Measurements from ENCODE around the gene ZBTB43. TPM values are rescaled to one million over a fixed set of nuclear protein-coding genes. Genes with fewer than 3 reads are reported as not detected.

ZBTB43 gene
- total RNA-seq, 1 donor from 2014 or later = 21.9 TPM

- FAIRE-seq = no peak
These were observed 71.7 kb downstream of the ZBTB43 start for GRCh38 chr9:126876531-126876930.

GRCh38 chr9:126877418-126877817, 72.6 kb downstream of the ZBTB43 start:
- no peaks in the 10 kb centered on the region for H3K27me3 ChIP-seq (ENCODE audit: control insufficient read depth, insufficient read depth, low read length)
- H3K36me3 ChIP-seq (ENCODE audit: control insufficient read depth, insufficient read depth, low read length) = peaks cover 14% of the 10 kb centered on the region
- DNase-seq (ENCODE audit: low read depth) = no peak
- no peak for TF ChIP-seq CTCF (IDR thresholded peaks at IDR 0.05; ENCODE audit: insufficient read depth, low read length, severe bottlenecking)
- no peak for FAIRE-seq
- H3K4me3 ChIP-seq (ENCODE audit: low read depth, low read length) = no peak overlapping the region

More at GRCh38 chr9:126876531-126876930, 71.7 kb downstream of the ZBTB43 start:
- TF ChIP-seq CTCF (IDR thresholded peaks at IDR 0.05; ENCODE audit: insufficient read depth, low read length, severe bottlenecking) = no peak
- peaks cover 14% of the 10 kb centered on the region for H3K36me3 ChIP-seq (ENCODE audit: control insufficient read depth, insufficient read depth, low read length)
- DNase-seq (ENCODE audit: low read depth) = no peak
- no peak overlapping the region for H3K4me3 ChIP-seq (ENCODE audit: low read depth, low read length)
- no peaks in the 10 kb centered on the region for H3K27me3 ChIP-seq (ENCODE audit: control insufficient read depth, insufficient read depth, low read length)

GRCh38 chr9:126879288-126879687, 74.4 kb downstream of the ZBTB43 start:
- FAIRE-seq = no peak

GRCh38 chr9:126880226-126880946, 75.5 kb downstream of the ZBTB43 start:
- H3K36me3 ChIP-seq (ENCODE audit: control insufficient read depth, insufficient read depth, low read length) = peaks cover 14% of the 10 kb centered on the region
- FAIRE-seq (peak; percentile 28), DNase-seq (ENCODE audit: low read depth) (no peak)
- no peak overlapping the region for H3K4me3 ChIP-seq (ENCODE audit: low read depth, low read length)
- H3K27me3 ChIP-seq (ENCODE audit: control insufficient read depth, insufficient read depth, low read length) = no peaks in the 10 kb centered on the region
- TF ChIP-seq CTCF (IDR thresholded peaks at IDR 0.05; ENCODE audit: insufficient read depth, low read length, severe bottlenecking) = no peak

More at GRCh38 chr9:126879288-126879687, 74.4 kb downstream of the ZBTB43 start:
- Histone ChIP-seq H3K36me3 (ENCODE audit: control insufficient read depth, insufficient read depth, low read length) (peaks cover 14% of the 10 kb centered on the region), H3K27me3 (ENCODE audit: control insufficient read depth, insufficient read depth, low read length) (no peaks in the 10 kb centered on the region), H3K4me3 (ENCODE audit: low read depth, low read length) (no peak overlapping the region)
- no peak for TF ChIP-seq CTCF (IDR thresholded peaks at IDR 0.05; ENCODE audit: insufficient read depth, low read length, severe bottlenecking)
- DNase-seq (ENCODE audit: low read depth) = no peak

GRCh38 chr9:126880947-126881332, 76.1 kb downstream of the ZBTB43 start:
- H3K27me3 ChIP-seq (ENCODE audit: control insufficient read depth, insufficient read depth, low read length) = no peaks in the 10 kb centered on the region
- H3K36me3 ChIP-seq (ENCODE audit: control insufficient read depth, insufficient read depth, low read length) = peaks cover 14% of the 10 kb centered on the region
- no peak overlapping the region for H3K4me3 ChIP-seq (ENCODE audit: low read depth, low read length)
- no peak for TF ChIP-seq CTCF (IDR thresholded peaks at IDR 0.05; ENCODE audit: insufficient read depth, low read length, severe bottlenecking)
- FAIRE-seq (no peak), DNase-seq (ENCODE audit: low read depth) (no peak)

- no peak for FAIRE-seq
- DNase-seq (ENCODE audit: low read depth) = no peak
- Histone ChIP-seq H3K4me3 (ENCODE audit: low read depth, low read length) (no peak overlapping the region), H3K36me3 (ENCODE audit: control insufficient read depth, insufficient read depth, low read length) (peaks cover 14% of the 10 kb centered on the region), H3K27me3 (ENCODE audit: control insufficient read depth, insufficient read depth, low read length) (no peaks in the 10 kb centered on the region)
- TF ChIP-seq CTCF (IDR thresholded peaks at IDR 0.05; ENCODE audit: insufficient read depth, low read length, severe bottlenecking) = no peak
These were observed 77.9 kb downstream of the ZBTB43 start for GRCh38 chr9:126882746-126883145.
